22Rv1 (cell line): ENCODE measurements around the gene KBTBD12.

ENCODE experiments used
- ZFX ChIP-seq: fragments of 450-650 bp; IDR thresholded peaks from 2 replicates; pipeline ENCODE4 v1.6.1; 2017; ENCODE audit warnings: antibody characterized with exemption, borderline replicate concordance
- TF ChIP-seq, protein P1 (sequence below): fragments of 450-650 bp; IDR thresholded peaks from 2 replicates; pipeline ENCODE4 v1.5.1; 2017; ENCODE audit warnings: mild to moderate bottlenecking

DNA sequence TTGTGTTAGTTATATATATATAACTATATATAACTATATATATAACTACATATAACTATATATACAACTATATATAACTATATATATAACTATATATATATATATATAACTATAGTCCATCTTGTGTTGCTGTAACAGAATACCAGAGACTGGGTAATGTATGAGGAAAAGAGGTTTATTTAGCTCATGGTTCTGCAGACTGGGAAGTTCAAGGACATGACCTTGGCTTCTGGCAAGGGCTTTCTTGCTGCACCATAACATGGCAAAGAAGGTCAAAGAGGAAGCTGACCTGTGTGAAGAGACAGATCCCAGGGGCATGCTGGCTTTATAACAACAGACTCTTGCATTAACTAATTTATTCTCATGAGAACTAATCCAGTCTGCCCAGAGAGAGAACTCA, 27.6 kb downstream of the KBTBD12 start:
- TF ChIP-seq, protein P1, sequence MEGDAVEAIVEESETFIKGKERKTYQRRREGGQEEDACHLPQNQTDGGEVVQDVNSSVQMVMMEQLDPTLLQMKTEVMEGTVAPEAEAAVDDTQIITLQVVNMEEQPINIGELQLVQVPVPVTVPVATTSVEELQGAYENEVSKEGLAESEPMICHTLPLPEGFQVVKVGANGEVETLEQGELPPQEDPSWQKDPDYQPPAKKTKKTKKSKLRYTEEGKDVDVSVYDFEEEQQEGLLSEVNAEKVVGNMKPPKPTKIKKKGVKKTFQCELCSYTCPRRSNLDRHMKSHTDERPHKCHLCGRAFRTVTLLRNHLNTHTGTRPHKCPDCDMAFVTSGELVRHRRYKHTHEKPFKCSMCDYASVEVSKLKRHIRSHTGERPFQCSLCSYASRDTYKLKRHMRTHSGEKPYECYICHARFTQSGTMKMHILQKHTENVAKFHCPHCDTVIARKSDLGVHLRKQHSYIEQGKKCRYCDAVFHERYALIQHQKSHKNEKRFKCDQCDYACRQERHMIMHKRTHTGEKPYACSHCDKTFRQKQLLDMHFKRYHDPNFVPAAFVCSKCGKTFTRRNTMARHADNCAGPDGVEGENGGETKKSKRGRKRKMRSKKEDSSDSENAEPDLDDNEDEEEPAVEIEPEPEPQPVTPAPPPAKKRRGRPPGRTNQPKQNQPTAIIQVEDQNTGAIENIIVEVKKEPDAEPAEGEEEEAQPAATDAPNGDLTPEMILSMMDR, result no peak
- TF ChIP-seq ZFX, result no peak
